IPS DF 6.9 (cell line): Measurements from ENCODE around the gene NCOR1.

Experiments
- DNase-seq: peaks from one replicate; pipeline ENCODE4 v3.0.0-alpha.2; 2013; ENCODE audit warnings: low read depth, low spot score
- H3K27ac ChIP-seq: one replicate; pipeline ENCODE4 v1.5.1; 2013; ENCODE audit warnings: low read length, control low read depth
- H3K27me3 ChIP-seq: 2 replicates; pipeline ENCODE4 v1.6.1; 2013; ENCODE audit warnings: mild to moderate bottlenecking, low read length; ENCODE audit not compliant: control insufficient read depth, insufficient read depth
- H3K36me3 ChIP-seq: 2 replicates; pipeline ENCODE4 v1.6.1; 2013; ENCODE audit warnings: low read length; ENCODE audit not compliant: control insufficient read depth, insufficient read depth
- H3K4me1 ChIP-seq: 2 replicates; pipeline ENCODE4 v1.6.1; 2013; ENCODE audit warnings: low read length; ENCODE audit not compliant: control insufficient read depth, insufficient read depth
- H3K4me3 ChIP-seq: 2 replicates; pipeline ENCODE4 v1.5.1; 2013; ENCODE audit warnings: mild to moderate bottlenecking, low read length
- H3K9me3 ChIP-seq: 2 replicates; pipeline ENCODE4 v1.6.1; 2013; ENCODE audit warnings: low read length, inconsistent platforms; ENCODE audit not compliant: control insufficient read depth, insufficient read depth
- WGBS: extraction: QIAGEN DNeasy Blood & Tissue Kit; methylation state at CpG from one replicate; pipeline ENCODE4 v1.1.7; 2013; ENCODE audit warnings: mixed read lengths, missing lambda C conversion rate; ENCODE audit not compliant: insufficient read length, insufficient coverage; 5-methylcytosine and 5-hydroxymethylcytosine counted together

The NCOR1 gene

GRCh38 chr17:16040710-16041251, 174.6 kb downstream of the NCOR1 start:
- no peak for DNase-seq
- no CpG with 5 or more reads among the region's 4 CpGs for WGBS
- Histone ChIP-seq H3K4me1 (peaks cover 5% of the 10 kb centered on the region), H3K9me3 (no peaks in the 10 kb centered on the region), H3K27ac (no peak overlapping the region), H3K36me3 (peaks cover 5% of the 10 kb centered on the region; the same call in 1 of the 2 replicates), H3K4me3 (no peak overlapping the region), H3K27me3 (no peaks in the 10 kb centered on the region)

- no peaks in the 10 kb centered on the region for H3K9me3 ChIP-seq
- no peak overlapping the region for H3K27ac ChIP-seq
- no peaks in the 10 kb centered on the region for H3K4me1 ChIP-seq
- no peak for DNase-seq
- peaks cover 5% of the 10 kb centered on the region; the same call in 1 of the 2 replicates for H3K36me3 ChIP-seq
- no peak overlapping the region for H3K4me3 ChIP-seq
- no peaks in the 10 kb centered on the region for H3K27me3 ChIP-seq
Measured at GRCh38 chr17:16037636-16038035, 177.7 kb downstream of the NCOR1 start.

- no peak overlapping the region for H3K4me3 ChIP-seq
- H3K9me3 ChIP-seq, result no peaks in the 10 kb centered on the region
- WGBS, result no CpG with 5 or more reads among the region's 2 CpGs
- no peak overlapping the region for H3K27ac ChIP-seq
- peaks cover 9% of the 10 kb centered on the region; the same call in 1 of the 2 replicates for H3K36me3 ChIP-seq
- no peaks in the 10 kb centered on the region for H3K4me1 ChIP-seq
- DNase-seq, result no peak
- H3K27me3 ChIP-seq, result no peaks in the 10 kb centered on the region
Measured at GRCh38 chr17:16036261-16036660, 179.1 kb downstream of the NCOR1 start.

GRCh38 chr17:16033729-16034349, 181.5 kb downstream of the NCOR1 start:
- Histone ChIP-seq H3K4me1 (no peaks in the 10 kb centered on the region), H3K36me3 (peaks cover 9% of the 10 kb centered on the region; the same call in 1 of the 2 replicates), H3K4me3 (no peak overlapping the region), H3K27ac (no peak overlapping the region), H3K27me3 (no peaks in the 10 kb centered on the region), H3K9me3 (no peaks in the 10 kb centered on the region)
- no CpG with 5 or more reads among the region's 7 CpGs for WGBS
- no peak for DNase-seq

GRCh38 chr17:16027708-16028584, 187.4 kb downstream of the NCOR1 start:
- Histone ChIP-seq H3K9me3 (no peaks in the 10 kb centered on the region), H3K36me3 (peaks cover 15% of the 10 kb centered on the region; the same call in 1 of the 2 replicates), H3K4me3 (no peak overlapping the region), H3K4me1 (no peaks in the 10 kb centered on the region), H3K27me3 (no peaks in the 10 kb centered on the region), H3K27ac (no peak overlapping the region)
- WGBS, result no CpG with 5 or more reads among the region's 5 CpGs
- no peak for DNase-seq

- WGBS, result no CpG with 5 or more reads among the region's 5 CpGs
- H3K4me3 ChIP-seq, result no peak overlapping the region
- no peaks in the 10 kb centered on the region for H3K9me3 ChIP-seq
- DNase-seq, result no peak
- H3K27me3 ChIP-seq, result no peaks in the 10 kb centered on the region
- H3K4me1 ChIP-seq, result no peaks in the 10 kb centered on the region
- no peak overlapping the region for H3K27ac ChIP-seq
- H3K36me3 ChIP-seq, result peaks cover 11% of the 10 kb centered on the region; the same call in 1 of the 2 replicates
Measured at GRCh38 chr17:16026895-16027294, 188.4 kb downstream of the NCOR1 start.

- Histone ChIP-seq H3K4me1 (no peaks in the 10 kb centered on the region), H3K36me3 (peaks cover 11% of the 10 kb centered on the region; the same call in 1 of the 2 replicates), H3K4me3 (no peak overlapping the region), H3K27ac (no peak overlapping the region), H3K9me3 (no peaks in the 10 kb centered on the region), H3K27me3 (no peaks in the 10 kb centered on the region)
- no CpG with 5 or more reads among the region's 1 CpG for WGBS
- no peak for DNase-seq
Measured at GRCh38 chr17:16025202-16025601, 190.1 kb downstream of the NCOR1 start.

GRCh38 chr17:16023881-16024280, 191.5 kb downstream of the NCOR1 start:
- H3K27ac ChIP-seq, result no peak overlapping the region
- peaks cover 11% of the 10 kb centered on the region; the same call in 1 of the 2 replicates for H3K36me3 ChIP-seq
- H3K4me1 ChIP-seq, result no peaks in the 10 kb centered on the region
- no CpG with 5 or more reads among the region's 4 CpGs for WGBS
- H3K27me3 ChIP-seq, result no peaks in the 10 kb centered on the region
- H3K4me3 ChIP-seq, result no peak overlapping the region
- H3K9me3 ChIP-seq, result no peaks in the 10 kb centered on the region
- no peak for DNase-seq

- no CpG with 5 or more reads among the region's 1 CpG for WGBS
- no peaks in the 10 kb centered on the region for H3K36me3 ChIP-seq
- no peak overlapping the region for H3K4me3 ChIP-seq
Measured at GRCh38 chr17:16019347-16019746, 196.0 kb downstream of the NCOR1 start.

GRCh38 chr17:16013943-16014407, 201.4 kb downstream of the NCOR1 start:
- H3K9me3 ChIP-seq, result no peaks in the 10 kb centered on the region
- H3K36me3 ChIP-seq, result no peaks in the 10 kb centered on the region
- DNase-seq, result no peak
- H3K27ac ChIP-seq, result no peak overlapping the region
- H3K4me1 ChIP-seq, result no peaks in the 10 kb centered on the region
- no peaks in the 10 kb centered on the region for H3K27me3 ChIP-seq
- no CpG with 5 or more reads among the region's 3 CpGs for WGBS
- no peak overlapping the region for H3K4me3 ChIP-seq

More at GRCh38 chr17:16019347-16019746, 196.0 kb downstream of the NCOR1 start:
- Histone ChIP-seq H3K4me1 (no peaks in the 10 kb centered on the region), H3K27ac (no peak overlapping the region), H3K27me3 (no peaks in the 10 kb centered on the region), H3K9me3 (no peaks in the 10 kb centered on the region)
- DNase-seq, result no peak
